Fibroblast of the aortic adventitia (primary cell): ENCODE measurements around the gene CROCC2. TPM values are rescaled to one million over a fixed set of nuclear protein-coding genes. Genes with fewer than 3 reads are reported as not detected.

Experiments used
- DNase-seq: peaks from one replicate; pipeline ENCODE4 v3.0.0-alpha.2; 2010; ENCODE audit warnings: low read depth
- H3K4me3 ChIP-seq: 2 replicates; pipeline ENCODE4 v1.5.1; 2011; ENCODE audit warnings: low read depth, mild to moderate bottlenecking, control low read depth, low read length, moderate library complexity
- total RNA-seq: library from RNA; depleted of rRNA; stranded (reverse); fragments of >200 nt; gene quantifications from 2 replicates; pipeline ENCODE4 v1.2.3, GENCODE V29; 2012; ENCODE audit warnings: low replicate concordance
- TF ChIP-seq, protein P1 (sequence below): IDR thresholded peaks from 2 replicates; pipeline ENCODE4 v1.5.1; 2011; ENCODE audit warnings: mild to moderate bottlenecking, low read length, control low read depth, inconsistent platforms; ENCODE audit not compliant: insufficient read depth

CROCC2 gene
- under 0.01 and 0.41 TPM in 2 replicates for total RNA-seq

DNA sequence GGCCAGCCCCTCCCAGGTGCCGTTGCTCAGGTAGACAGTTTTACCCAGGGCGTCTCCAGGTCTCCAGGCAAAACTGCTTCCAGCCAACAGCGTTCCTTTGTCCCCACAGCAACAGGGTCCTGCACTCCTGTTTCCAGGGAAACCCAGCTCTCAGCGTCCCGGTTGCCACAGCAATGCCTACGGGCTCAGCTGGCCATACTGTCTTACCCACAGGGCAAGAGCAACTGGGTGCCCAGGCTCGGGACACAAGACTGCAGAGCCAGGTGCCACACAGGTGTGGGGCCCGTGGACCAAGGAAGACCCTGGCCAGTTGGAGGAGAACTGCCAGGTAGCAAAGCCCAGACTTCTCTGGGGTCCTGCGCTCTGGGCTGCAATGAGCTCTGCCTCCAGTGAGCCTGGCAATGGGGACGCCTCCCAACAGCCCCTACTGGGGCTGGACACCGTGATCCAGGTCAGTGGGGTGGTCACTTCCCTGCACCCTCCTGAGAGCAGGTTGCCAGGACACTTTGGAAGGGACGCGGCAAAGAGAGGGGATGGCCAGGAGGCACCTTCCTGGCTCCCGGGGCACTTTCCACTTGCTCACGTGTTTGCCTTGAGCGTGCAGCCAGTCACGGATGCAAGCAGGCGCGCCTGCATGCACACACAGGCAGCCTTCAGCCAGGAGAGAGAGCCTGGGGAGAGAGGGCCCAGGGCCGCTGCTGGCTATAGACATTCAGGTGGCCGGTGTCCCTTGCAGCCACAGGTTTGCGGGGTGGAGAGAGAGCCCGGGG lies at the start of gene CROCC2:
Gene CROCC2 (plus strand): TSS at position 196 of the 770 bp plus-strand sequence. CDS start 178 bp downstream, at position 374.
- TF ChIP-seq, protein P1, sequence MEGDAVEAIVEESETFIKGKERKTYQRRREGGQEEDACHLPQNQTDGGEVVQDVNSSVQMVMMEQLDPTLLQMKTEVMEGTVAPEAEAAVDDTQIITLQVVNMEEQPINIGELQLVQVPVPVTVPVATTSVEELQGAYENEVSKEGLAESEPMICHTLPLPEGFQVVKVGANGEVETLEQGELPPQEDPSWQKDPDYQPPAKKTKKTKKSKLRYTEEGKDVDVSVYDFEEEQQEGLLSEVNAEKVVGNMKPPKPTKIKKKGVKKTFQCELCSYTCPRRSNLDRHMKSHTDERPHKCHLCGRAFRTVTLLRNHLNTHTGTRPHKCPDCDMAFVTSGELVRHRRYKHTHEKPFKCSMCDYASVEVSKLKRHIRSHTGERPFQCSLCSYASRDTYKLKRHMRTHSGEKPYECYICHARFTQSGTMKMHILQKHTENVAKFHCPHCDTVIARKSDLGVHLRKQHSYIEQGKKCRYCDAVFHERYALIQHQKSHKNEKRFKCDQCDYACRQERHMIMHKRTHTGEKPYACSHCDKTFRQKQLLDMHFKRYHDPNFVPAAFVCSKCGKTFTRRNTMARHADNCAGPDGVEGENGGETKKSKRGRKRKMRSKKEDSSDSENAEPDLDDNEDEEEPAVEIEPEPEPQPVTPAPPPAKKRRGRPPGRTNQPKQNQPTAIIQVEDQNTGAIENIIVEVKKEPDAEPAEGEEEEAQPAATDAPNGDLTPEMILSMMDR = no peak

DNA sequence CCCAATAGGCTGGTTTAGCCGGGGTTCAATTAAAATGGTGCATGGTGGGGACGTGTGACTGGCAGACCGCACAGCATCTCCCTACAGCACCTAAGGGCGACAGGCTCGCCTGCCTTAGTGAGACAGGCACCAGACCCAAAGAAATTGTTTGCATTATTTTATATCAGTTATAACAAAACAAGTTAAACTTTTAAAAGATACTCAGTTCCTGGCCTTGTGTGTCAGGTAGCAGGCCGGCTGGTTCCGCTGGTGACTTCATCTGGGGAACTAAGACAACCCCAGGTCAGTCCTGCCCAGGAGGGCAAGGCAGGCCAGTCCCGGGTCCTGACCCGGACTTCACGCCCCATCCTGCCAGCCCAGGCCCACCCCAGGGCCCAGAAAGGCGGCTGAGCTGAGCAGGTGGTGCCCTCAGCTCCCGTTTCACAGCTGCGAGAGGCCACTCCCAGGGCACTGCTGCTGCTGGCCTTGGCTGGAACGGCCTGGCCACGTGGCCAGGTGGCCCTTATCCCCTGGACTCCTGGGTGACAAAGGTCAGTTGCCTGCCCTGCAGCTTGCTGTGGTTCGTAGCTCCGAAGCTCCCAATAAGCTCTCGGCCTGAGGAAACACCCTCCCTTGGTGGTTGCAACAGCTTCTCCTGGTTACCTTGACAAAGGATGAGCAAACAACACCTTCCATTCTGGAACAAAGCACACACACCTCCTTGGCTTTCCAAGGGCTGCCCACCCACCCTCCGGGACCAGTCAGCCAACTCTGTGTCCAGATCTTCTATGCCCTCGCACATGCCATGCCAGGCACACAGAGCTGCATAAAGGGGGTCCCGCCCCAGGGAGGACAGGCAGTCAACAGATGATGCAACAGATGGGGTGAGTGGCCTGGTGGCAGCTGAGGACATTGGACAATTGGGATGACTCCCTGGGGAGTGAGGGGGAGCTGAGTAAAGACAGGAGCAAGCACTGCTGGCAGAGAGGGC lies 48.8 kb upstream of the CROCC2 start:
- no peak overlapping the region for H3K4me3 ChIP-seq
- TF ChIP-seq, protein P1 = no peak
- no peak for DNase-seq

More for the DNA sequence above, at the start of gene CROCC2:
- no peak for DNase-seq
- no peak within 1 kb of the TSS for H3K4me3 ChIP-seq

DNA sequence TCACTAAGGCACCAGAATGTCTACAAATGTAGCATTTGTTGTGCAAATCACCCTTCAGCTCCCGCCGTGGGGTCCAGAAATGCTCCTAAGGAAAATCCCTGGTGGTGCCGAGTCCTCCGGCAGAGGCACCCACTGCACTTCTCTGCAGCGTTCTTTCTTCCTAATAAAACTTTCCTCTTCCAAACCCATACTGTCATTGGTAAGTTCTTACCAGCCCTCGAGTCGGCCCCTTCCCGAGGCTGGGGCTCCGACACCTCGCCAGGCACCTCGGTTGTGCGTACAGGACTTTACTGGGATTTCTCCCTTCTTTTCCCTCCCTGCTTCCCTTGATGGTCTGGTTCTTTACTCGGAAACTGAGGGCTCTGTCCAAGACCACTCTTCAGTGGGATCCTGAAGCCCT lies 47.8 kb upstream of the CROCC2 start:
- no peak for DNase-seq
- H3K4me3 ChIP-seq = no peak overlapping the region
- TF ChIP-seq, protein P1 = no peak

DNA sequence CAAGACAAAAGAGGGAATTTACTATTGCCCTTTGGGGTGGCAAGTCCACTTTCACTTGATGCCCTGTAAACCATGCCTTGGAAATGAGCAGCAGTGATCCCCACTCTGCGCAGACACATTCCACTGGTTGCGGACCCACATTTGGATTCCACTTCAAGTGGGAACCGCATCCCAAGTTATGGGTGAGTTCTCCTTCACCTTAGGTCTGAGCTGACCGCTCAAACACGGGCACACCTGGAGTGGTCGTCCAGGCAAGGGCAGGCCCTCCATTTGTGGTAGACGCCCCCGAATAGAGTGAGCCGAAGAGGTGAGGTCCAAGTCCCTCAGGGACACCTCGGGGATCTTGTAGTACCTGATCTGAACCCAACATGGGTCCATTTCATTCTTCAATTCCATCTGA lies 47.3 kb upstream of the CROCC2 start:
- no peak for DNase-seq
- H3K4me3 ChIP-seq = no peak overlapping the region
- TF ChIP-seq, protein P1 = no peak

DNA sequence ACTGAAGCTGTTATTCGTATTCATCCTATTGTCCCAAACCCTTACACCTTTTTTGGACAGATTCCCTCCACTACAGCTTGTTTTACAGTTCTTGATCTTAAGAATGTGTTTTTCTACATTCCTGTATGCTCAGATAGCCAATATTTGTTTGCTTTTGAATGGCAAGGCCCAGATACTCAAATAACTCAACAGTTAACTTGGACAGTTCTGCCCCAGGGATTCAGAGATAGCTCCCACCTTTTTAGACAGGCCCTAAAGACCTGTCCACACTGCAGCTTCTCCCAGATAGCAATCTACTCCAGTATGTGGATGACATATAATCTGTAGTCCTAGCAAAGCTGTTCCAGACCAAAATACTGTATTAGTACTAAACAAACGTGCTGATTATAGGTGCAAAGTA lies 44.6 kb upstream of the CROCC2 start:
- DNase-seq = no peak
- TF ChIP-seq, protein P1 = no peak
- H3K4me3 ChIP-seq = no peak overlapping the region

DNA sequence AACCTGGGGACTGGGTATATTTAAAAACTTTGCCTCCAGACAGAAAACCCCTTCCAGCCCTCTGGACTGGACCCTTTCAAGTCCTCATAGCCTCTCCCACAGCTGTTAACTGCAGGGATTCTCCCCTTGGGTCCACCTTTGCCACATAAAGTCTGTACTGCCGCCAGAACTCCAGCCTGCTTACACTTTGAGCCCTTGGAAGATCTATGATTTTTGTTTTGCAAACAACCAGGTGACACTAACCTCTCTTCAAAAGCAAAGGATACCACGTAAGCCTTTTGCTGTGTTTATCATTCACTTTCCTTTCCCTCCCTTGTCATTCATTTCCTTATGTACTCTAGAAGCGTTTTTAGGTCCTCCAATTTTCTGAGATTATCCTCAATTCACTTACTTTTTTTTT lies 41.7 kb upstream of the CROCC2 start:
- no peak for DNase-seq
- H3K4me3 ChIP-seq = no peak overlapping the region

More for the DNA sequence above, 41.7 kb upstream of the CROCC2 start:
- TF ChIP-seq, protein P1 = no peak
